ENCODE measurements around the gene ACTMAP.
"Not testable (repeated sequence)": the region's sequence is repeated elsewhere in the genome, so short reads cannot be mapped to it uniquely, and the experiment has no call there.

The ACTMAP gene

DNA sequence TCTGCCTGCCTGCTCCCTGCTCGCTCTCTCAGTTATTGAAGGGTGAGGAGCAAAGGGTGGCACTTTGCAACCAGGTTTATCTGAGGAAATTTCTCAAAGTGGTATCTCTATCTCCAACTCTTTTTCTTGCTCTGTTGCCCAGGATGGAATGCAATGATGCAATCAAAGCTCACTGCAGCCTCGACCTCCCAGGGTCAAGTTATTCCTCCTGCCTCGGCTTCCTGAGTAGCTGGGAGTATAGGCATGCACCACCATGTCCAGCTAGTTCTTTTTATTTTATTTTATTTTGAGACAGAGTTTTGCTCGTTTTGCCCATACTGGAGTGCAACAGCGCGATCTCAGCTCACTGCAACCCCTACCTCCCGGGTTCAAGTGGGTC, 4.9 kb downstream of the ACTMAP start:
- DNase-seq (ENCODE audit: insufficient read length, low spot score) = no peak

DNA sequence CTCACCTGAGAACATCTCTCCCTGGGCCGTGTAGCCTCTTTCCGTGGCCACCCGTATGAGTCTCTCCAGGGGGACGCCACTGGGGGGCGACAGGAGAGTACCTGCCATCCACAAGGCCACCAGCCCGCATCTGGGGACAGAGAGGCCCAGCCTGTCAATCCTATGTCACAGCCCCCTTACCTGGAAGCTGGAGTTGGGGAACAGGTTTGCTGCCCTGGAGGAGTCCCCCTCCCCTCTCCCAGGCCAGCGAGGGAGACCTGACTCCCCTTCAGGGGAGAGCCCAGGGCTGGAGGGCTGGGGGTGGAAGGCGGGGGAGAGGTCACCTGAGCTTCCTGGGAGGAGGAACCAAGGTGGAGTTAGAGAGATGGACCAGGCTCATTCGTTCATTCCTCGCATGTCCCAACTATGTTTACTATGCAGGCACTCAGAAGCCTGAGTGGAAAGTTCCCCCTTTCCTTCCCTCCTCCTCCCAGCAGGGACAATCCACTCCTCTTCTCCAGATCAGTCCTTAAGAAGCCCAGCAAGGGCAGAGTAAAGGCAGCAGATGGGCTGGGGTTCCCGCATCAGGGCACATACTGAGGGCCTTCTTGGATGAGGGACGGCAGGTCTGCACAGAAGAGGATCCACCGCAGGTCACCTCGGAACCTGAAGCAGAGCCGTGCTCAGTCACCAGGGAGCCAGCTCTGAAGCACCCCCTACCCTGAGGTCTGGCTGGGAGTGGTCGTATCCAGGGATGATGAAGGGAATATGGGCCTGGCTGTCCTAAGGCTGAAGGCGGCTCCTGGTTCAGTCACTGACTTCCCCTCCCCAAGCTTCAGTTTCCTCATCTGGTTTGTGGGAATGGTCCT, 5.5 kb downstream of the ACTMAP start:
- DNase-seq (ENCODE audit: insufficient read length, low spot score) (no peak), FAIRE-seq (no peak)

More for the DNA sequence above, 4.9 kb downstream of the ACTMAP start:
- no peak for FAIRE-seq

DNA sequence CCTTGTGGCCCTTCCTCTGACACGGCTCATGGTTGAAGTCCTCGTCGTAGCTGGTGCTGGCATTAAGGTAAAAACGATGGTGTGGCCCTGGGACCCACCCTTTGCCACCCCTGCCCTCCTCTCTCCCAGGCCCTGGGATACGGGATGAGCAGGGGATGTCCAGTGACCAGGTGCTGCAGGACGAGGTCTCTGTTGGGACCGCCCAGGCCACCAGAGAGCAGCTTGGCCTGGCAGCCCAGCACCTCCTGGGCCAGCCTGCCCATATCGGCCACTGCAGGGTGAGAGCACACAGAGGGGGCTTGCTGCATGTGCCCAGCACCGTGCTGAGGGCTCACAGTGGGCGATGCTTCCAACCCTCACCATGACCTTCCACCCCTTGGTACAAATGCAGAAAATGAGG, 6.4 kb downstream of the ACTMAP start:
- no peak for DNase-seq (ENCODE audit: insufficient read length, low spot score)
- FAIRE-seq = no peak

DNA sequence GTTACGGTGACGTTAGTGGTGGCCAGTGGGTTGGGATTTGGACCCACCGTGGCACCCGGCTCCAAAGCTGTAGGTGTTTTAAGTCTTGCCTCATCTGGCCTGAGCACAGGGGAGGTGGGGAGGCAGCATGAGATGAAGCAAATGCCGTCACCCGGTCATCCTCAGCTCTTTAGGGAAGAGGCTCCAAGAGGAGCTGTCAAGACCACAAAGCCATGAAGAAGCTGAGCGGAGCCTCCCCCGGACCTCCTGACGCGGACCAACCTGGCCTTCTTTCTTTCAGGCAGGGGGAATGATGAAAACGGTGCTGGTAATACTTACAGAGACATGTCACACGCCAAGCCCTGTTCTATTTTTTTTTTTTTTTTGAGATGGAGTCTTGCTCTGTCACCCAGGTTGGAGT, 7.4 kb downstream of the ACTMAP start:
- no peak for DNase-seq (ENCODE audit: insufficient read length, low spot score)
- FAIRE-seq = no peak

DNA sequence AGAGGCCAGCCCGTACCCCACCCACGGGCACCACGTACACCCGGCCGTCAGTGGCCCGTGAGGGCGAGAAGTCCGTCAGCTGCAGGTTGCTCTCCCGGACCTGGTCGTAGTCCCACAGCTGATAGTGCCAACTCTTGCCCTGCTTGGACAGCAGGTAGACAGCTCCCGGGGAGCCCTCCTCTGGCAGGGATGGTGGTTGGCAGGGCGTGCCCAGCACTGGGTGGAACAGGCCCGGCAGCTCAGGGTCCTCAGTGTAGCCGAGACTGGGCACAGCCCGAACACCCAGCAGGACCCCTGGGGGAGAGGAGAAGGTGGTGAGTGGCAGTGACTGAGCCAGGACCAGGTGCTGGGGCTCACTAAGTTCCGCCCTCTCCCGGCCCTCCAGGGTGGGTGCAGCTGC, 7.8 kb downstream of the ACTMAP start:
- no peak for FAIRE-seq
- no peak for DNase-seq (ENCODE audit: insufficient read length, low spot score)

DNA sequence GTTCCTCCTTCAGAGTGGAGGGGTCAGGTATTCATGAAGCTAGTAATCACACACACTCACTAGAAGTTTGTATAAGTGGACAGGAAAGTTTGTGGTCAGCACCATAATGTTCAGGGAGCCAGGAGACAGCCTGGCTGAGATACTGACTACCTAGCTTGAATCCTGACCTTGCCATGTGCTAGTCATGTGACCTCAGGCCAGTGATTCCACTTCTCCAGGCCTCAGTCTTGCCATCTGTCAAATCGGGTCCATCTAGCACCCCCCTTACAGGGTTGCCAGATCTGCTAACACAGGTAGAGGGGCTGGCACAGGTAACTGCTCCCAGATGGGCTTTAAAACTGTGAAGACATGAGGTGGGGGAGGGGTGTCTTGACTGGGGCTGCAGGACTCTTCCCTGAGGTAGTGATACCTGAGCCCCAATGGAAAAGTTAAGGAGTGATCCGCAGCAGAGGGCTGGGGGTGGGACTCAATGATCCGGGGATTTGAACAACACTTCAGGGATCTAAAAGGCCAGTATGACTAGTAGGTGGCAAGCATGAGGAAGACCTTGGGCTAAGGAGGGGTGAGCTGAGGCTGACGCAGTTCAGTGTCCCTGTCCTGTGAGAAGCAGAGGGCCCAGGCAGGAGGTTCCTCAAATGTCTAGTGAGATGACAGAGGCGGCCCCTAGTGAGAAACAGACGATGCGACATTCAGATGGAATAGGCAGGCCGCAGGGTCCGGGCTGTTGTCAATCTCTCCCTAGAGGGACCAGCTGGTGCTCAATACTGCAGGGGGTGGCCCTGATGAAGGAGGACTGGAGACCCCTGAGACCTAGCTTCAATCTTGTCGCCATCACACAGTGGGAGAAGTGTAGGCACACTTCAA, 8.5 kb downstream of the ACTMAP start:
- no peak for DNase-seq (ENCODE audit: insufficient read length, low spot score)
- FAIRE-seq = no peak

DNA sequence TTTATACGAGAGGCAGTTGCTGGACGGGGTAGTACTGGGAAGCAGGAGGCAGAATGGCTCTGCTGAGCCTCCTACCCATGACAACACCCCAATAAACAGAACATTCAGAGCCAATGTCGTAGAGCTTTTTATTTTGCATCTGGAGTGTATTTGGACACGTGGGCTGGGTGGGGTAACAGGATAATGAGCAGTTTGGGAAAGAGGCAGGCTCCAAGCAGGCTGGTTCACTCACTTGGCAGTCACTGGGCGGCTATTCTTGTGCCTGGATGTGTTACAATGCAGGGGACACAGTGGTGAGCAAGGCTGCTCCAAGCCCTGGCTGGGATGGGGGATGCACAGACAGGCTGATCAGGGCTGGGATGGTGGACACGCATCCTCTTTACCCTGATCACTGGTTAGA, 9.5 kb downstream of the ACTMAP start:
- no peak for FAIRE-seq
- no peak for DNase-seq (ENCODE audit: insufficient read length, low spot score)

DNA sequence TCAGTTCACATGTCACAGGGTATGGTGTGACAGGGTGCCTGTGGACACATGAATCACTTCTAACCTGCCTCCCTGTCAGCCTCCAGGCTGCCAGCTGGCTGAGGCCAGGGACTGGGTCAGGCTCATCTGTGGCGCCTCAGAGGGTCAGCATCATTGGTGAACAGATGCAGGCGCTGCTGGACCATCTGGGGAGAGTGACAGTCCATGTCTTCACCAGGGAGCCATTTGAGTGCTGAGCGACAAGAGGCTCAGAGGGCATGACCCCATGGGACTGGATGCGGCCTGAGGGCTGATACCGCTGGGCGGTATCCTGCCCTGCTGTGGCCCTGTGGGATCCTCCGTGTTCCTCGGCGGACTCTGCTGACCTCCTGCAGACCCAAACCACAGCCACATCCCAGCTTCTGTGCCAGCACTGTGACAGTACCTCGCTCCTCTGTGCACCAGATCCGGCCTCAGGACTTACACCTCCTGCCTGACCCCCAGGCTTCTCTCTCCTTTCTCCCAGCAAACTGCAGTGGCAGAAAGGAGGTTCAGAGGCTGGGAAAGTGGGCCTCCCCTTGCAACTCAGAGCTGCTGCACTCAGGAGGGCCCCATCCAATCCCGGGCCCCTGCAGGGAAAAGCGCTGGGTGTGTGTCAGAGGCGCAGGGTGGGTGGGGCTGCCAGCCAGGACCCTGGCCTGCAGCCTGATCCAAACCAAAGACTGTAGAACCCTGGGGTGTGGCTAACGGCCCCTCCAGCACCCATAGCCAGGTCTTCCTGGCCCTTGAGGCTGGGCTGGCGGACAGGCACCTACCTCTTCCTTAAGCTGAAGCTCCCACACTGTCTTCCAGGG, 10.2 kb downstream of the ACTMAP start:
- DNase-seq (ENCODE audit: insufficient read length, low spot score) (no peak), FAIRE-seq (no peak)

DNA sequence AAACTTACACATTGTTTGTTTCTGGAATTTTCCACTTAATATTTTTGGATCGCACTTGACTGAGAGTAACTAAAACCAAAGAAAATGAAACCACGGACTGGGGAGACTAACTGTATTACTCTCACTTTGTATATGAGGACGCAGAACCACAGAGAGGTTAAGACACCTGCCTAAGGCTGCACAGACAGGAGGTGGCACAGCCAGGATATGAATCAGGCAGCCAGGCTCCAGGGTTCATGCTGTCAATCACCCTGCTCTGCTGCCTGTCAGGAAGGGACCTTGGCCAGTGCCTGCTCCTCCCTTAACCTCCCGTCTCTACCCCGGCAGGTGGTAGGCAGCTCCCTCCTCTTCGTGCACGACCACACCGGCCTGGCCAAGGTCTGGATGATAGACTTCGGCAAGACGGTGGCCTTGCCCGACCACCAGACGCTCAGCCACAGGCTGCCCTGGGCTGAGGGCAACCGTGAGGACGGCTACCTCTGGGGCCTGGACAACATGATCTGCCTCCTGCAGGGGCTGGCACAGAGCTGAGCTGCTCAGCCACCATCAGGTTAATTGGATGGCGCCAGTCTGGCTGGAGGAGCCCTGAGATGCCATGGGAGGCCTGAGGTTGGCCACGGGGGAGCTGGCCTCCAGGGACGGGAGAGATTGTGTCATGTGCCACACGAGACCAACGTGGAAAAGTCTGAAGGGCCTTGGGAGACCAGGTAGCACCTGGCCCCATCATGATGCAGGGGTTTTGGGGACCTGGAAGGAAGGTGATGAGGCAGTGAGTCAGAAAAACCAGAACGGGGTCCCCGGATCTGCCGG, 11.0 kb downstream of the ACTMAP start:
- DNase-seq (ENCODE audit: insufficient read length, low spot score) (no peak), FAIRE-seq (no peak)

DNA sequence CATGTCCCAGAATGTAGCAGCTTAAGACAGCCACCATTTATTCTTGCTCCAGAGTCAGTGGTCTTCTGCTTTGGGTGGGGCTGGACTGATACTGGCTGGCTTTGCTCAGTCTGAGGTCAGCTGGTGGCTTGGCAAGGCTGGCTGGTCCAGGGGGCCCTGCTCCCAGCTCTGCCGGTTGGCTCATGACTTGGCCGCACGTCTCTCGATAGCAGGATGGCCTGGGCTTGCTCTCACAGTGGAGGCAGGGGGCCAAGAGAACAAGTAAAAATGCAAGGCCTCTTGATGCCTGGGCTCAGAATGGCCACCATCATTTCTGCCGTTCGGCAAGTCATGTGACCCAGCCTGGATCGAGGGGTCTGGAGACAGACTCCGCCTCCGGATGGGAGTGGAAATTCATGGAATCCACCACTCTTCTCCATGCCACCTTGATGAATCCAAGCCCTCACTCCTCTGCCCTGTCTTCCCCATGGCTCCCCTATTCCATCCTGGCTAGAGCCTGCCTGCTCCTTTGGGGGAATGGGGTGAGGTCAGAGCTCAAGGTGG, 13.1 kb downstream of the ACTMAP start:
- FAIRE-seq (no peak), DNase-seq (ENCODE audit: insufficient read length, low spot score) (no peak)

DNA sequence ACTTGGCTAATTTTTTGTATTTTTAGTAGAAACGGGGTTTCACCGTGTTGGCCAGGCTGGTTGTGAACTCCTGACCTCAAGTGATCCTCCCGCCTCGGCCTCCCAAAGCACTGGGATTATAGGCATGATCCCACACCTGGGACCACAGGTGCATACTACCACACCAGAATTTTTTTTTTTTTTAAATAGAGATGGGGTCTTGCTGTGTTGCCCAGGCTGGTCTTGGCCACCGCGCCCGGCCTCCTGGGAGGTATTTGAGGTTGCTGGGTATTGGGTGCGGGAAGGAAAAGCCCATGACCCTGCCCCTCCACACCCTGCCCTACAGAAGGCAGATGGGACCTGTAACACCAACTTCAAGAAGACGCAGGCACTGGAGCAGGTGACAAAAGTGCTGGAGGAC, 13.6 kb downstream of the ACTMAP start:
- DNase-seq (ENCODE audit: insufficient read length, low spot score) (no peak), FAIRE-seq (no peak)

DNA sequence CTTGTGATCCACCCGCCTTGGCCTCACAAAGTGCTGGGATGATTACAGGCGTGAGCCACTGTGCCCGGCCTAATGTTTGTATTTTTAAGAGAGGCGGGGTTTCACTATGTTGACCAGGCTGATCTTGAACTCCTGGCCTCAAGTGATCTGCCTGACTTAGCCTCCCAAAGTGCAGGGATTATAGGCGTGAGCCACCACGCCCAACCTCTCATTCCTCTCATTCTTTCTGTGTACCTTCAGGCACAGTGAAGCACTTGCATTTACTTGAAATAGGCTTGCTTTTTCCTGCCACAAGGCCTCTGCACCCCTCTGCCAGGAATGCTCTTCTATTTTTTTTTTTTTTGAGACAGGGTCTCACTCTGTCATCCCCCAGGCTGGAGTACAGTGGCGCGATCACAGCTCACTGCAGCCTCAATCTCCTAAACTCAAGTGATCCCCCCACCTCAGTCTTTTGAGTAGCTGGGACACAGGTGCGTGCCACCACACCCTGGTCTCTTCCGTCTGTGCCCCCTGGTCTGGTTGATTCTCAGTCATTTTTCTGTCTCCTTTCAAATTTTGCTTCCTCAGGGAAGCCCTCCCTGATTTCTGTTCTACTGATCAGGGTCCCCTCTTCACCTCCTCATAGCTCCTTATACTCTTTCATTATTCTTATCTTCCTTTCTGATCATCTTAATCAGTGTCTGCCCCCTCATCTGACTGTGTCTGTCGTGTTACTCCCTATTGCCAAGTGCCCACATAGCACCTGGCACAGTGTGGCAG, 15.1 kb downstream of the ACTMAP start:
- no peak for DNase-seq (ENCODE audit: insufficient read length, low spot score)
- FAIRE-seq = no peak

DNA sequence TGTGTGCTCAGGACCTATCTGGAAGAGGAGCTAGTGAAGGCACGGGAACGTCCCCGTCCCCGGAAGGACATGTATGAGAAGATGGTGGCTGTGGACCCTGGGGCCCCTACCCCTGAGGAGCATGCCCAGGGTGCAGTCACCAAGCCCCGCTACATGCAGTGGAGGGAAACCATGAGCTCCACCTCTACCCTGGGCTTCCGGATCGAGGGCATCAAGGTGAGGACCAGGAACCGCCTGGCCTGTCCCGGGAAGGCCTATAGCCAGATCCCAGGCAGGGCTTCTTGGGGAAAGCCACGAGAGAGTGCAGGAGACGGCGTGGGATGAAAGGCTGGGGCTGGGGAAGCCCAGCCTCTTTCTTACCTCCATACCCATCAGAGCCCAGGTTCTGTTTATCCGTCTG, 17.1 kb downstream of the ACTMAP start:
- DNase-seq (ENCODE audit: insufficient read length, low spot score) (no peak), FAIRE-seq (no peak)

DNA sequence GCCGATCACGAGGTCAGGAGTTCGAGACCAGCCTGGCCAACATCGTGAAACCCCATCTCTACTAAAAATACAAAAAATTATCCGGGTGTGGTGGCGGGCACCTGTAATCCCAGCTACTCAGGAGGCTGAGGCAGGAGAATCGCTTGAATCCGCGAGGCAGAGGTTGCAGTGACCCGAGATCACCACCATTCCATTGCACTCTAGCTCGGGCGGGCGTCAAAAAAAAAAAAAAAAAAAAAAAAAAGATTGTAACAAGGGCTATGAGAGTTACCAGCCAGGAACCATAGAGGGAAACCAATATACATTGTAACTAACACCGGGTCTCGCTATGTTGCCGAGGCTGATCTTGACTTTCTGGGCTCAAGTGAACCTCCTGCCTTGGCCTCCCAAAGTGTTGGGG, 18.0 kb downstream of the ACTMAP start:
- DNase-seq (ENCODE audit: insufficient read length, low spot score); FAIRE-seq: not testable (repeated sequence)

DNA sequence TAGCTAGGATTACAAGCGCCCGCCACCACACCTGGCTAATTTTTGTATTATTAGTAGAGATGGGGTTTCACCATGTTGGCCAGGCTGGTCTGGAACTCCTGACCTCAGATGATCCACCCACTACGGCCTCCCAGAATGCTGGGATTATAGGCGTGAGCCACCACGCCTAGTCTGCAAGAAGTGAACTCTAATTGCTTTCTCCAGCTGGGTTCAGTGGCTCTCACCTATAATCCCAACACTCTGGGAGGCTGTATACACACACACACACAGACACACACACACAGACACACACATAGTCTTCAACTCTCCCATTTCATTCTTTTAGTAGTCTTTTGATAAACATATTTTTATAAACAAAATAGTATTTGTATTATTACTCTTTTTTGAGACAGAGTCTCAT, 20.2 kb downstream of the ACTMAP start:
- not testable (repeated sequence) for DNase-seq (ENCODE audit: insufficient read length, low spot score); FAIRE-seq

DNA sequence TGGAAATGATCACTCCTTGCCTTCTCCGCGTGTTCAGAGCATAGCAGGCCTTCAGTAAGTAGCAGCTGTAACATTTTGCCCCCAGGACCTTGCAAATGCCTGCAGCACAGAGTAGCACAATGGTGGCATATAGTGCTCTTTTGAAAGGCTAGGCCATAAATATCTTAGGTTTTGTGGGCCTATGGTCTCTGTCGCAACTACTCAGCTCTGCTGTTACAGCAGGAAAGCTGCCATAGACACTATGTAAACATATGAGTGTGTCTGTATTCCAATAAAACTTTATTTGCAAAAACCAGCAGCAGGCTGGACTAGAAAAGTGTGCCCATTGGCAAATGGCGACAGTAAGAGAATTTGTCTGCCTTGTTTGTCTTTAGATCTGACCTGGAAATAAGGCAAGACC, 24.0 kb downstream of the ACTMAP start:
- DNase-seq (ENCODE audit: insufficient read length, low spot score) (no peak), FAIRE-seq (no peak)

DNA sequence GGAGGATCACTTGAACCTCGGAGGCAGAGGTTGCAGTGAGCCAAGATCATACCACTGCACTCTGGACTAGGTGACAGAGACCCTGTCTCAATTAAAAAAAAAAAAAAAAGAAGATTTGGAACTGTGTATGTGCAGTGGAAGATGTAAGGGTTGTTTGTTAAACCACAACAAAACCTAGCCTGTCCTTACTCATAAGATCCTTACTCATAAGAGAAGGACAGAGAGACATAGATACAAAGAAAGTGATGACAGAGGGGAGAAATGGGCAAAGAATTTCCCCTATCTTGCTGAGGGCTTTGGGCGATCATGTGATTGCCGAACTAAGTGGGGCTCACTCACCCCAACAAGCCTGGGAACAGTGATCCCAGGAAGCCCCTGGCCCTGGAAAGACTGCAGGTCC, 25.4 kb downstream of the ACTMAP start:
- FAIRE-seq = no peak
- DNase-seq (ENCODE audit: insufficient read length, low spot score) = no peak

DNA sequence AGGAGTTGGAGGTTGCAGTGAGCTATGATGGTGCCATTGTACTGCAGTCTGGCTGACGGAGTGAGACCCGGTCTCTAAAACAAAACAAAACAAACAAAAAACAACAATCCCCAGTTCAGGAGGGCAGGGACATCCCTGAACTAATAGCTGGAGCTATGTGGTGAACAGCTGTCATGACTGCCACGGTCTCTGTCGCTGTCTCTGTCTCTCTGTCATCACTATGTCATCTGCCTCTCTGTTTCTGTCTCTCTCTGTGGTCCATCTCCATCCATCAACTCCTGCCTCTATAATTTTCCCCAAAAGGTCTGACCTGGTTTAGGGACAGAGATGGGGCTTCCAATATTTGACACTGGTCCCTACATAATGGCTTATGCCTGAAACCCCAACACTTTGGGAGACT, 26.0 kb downstream of the ACTMAP start:
- no peak for FAIRE-seq
- DNase-seq (ENCODE audit: insufficient read length, low spot score) = no peak

DNA sequence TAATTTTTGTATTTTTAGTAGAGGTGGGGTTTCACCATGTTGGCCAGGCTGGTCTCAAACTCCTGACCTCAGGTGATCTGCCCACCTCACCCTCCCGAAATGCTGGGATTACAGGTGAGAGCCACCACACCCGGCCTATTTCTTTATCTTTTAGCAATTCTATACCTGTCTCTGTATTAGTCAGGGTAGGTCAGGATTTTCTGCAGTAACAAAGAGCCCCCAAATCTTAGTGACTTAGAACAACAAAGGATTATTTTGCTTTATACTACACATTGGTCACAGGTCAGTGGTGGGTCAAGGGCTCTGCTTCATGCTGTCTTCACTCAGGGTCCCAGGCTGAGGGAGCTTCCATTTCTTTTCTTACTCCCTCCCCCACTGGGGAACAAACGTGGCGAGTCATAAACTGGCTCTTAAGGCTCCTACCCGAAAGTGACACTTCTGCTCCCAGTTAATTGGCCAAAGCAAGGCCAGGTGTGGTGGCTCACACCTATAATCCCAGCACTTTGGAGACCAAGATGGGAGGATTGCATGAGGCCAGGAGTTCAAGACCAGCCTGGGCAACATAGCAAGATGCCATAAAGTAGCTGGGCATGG, 26.5 kb downstream of the ACTMAP start:
- FAIRE-seq (no peak), DNase-seq (ENCODE audit: insufficient read length, low spot score) (no peak)
